Thyroid gland (tissue), 4 donors: ENCODE measurements around the gene TTC9B.

Source experiments
- CTCF ChIP-seq, 6 experiments: fragments of 200-600 bp in 3 of 6; fragments of 450-650 bp in 3 of 6; sonication (generic) in 3 of 6; IDR thresholded peaks; one replicate each; pipeline ENCODE4 v1.5.1; 2016 to 2019; ENCODE audit warnings: antibody characterized with exemption in 6 of 6, mild to moderate bottlenecking in 2 of 6, inconsistent platforms in 1 of 6, moderate library complexity in 1 of 6
- POLR2A ChIP-seq, 2 donors: fragments of 450-650 bp; IDR thresholded peaks; one replicate each; pipeline ENCODE4 v1.6.1; 2017; ENCODE audit warnings: antibody characterized with exemption in 2 of 2, mild to moderate bottlenecking in 2 of 2, moderate library complexity in 1 of 2

DNA sequence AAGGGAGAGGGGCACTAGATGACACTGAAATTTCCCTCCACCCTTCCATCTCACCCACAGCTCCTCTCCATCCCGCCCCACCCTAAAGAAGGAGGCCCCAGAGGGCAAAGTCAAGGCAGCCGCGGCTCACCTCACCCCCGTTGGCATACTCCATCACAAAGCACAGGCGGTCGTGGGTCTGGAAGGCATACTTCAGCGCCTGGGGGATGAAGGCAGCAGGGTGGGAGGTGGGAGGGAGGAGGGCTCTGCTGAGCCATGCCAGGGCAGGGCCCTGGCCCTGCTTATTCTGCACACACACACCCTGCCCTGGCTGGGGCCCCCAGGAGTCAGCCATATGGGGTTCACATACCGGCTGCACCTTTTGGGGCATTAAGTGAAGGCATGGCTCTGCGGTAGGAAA is 20.6 kb upstream of the TTC9B start:
- no peak for TF ChIP-seq CTCF (IDR thresholded peaks at IDR 0.05)
- TF ChIP-seq POLR2A (IDR thresholded peaks at IDR 0.05) = no peak
